ENCODE results near the gene TRABD. TPM values are rescaled to one million over a fixed set of nuclear protein-coding genes. Genes with fewer than 3 reads are reported as not detected.
A peak's percentile ranks its signal among the peaks of the same experiment; 100 is the strongest.

TRABD gene
- polyA plus RNA-seq, 1 of the 3 experiments (the other 2 are of a cell fraction), result 50.6 TPM

- TF ChIP-seq, protein P1, sequence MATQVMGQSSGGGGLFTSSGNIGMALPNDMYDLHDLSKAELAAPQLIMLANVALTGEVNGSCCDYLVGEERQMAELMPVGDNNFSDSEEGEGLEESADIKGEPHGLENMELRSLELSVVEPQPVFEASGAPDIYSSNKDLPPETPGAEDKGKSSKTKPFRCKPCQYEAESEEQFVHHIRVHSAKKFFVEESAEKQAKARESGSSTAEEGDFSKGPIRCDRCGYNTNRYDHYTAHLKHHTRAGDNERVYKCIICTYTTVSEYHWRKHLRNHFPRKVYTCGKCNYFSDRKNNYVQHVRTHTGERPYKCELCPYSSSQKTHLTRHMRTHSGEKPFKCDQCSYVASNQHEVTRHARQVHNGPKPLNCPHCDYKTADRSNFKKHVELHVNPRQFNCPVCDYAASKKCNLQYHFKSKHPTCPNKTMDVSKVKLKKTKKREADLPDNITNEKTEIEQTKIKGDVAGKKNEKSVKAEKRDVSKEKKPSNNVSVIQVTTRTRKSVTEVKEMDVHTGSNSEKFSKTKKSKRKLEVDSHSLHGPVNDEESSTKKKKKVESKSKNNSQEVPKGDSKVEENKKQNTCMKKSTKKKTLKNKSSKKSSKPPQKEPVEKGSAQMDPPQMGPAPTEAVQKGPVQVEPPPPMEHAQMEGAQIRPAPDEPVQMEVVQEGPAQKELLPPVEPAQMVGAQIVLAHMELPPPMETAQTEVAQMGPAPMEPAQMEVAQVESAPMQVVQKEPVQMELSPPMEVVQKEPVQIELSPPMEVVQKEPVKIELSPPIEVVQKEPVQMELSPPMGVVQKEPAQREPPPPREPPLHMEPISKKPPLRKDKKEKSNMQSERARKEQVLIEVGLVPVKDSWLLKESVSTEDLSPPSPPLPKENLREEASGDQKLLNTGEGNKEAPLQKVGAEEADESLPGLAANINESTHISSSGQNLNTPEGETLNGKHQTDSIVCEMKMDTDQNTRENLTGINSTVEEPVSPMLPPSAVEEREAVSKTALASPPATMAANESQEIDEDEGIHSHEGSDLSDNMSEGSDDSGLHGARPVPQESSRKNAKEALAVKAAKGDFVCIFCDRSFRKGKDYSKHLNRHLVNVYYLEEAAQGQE (IDR thresholded peaks at IDR 0.05; ENCODE audit: low read depth, low read length), result no peak
- TF ChIP-seq EP300 (IDR thresholded peaks at IDR 0.05; ENCODE audit: borderline replicate concordance in 1 of 2, low read depth in 1 of 2, low read length in 1 of 2) (no peak), SMC3 (IDR thresholded peaks at IDR 0.05; ENCODE audit: low read depth, low read length) (no peak), RAD21 (IDR thresholded peaks at IDR 0.05; ENCODE audit: low read length) (peak; percentile 26; the same call in 1 of the 2 replicates), TAF1 (IDR thresholded peaks at IDR 0.05; ENCODE audit: borderline replicate concordance, low read depth, low read length) (no peak)
- TF ChIP-seq, protein P2, sequence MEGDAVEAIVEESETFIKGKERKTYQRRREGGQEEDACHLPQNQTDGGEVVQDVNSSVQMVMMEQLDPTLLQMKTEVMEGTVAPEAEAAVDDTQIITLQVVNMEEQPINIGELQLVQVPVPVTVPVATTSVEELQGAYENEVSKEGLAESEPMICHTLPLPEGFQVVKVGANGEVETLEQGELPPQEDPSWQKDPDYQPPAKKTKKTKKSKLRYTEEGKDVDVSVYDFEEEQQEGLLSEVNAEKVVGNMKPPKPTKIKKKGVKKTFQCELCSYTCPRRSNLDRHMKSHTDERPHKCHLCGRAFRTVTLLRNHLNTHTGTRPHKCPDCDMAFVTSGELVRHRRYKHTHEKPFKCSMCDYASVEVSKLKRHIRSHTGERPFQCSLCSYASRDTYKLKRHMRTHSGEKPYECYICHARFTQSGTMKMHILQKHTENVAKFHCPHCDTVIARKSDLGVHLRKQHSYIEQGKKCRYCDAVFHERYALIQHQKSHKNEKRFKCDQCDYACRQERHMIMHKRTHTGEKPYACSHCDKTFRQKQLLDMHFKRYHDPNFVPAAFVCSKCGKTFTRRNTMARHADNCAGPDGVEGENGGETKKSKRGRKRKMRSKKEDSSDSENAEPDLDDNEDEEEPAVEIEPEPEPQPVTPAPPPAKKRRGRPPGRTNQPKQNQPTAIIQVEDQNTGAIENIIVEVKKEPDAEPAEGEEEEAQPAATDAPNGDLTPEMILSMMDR (IDR thresholded peaks at IDR 0.05), result no peak
- Histone ChIP-seq H3F3A (replicated peaks; ENCODE audit: insufficient read depth) (no peaks in the 10 kb centered on the region), H3K36me3 (replicated peaks in 1 of 2; ENCODE audit: control insufficient read depth in 1 of 2, insufficient read depth in 2 of 2, low read length in 1 of 2) (peaks cover 0 to 3% of the 10 kb centered on the region in 2 experiments), H3K9me3 (no peaks in the 10 kb centered on the region), H3K79me2 (ENCODE audit: insufficient read depth) (no peaks in the 10 kb centered on the region), H2AFZ (ENCODE audit: low read depth) (no peak overlapping the region), H3K9ac (no peak overlapping the region), H3K27me3 (ENCODE audit: insufficient read depth) (no peaks in the 10 kb centered on the region), H3K27ac (ENCODE audit: low read depth in 2 of 2, low read length in 1 of 2) (no peak overlapping the region), H3K4me1 (ENCODE audit: control insufficient read depth in 1 of 2, insufficient read depth in 2 of 2, low read depth in 1 of 2, low read length in 1 of 2) (peaks cover 0 to 13% of the 10 kb centered on the region in 2 experiments; a peak in 1 of 4 replicates), H3K9me2 (no peaks in the 10 kb centered on the region), H3K4me3 (ENCODE audit: low read depth in 2 of 2, low read length in 1 of 2) (no peak overlapping the region), H3K4me2 (no peak overlapping the region), H4K20me1 (ENCODE audit: insufficient read depth) (no peaks in the 10 kb centered on the region)
- WGBS (ENCODE audit: low lambda C conversion rate), result 62% methylated on average over 11 of the region's 11 CpGs
- ChIA-PET CTCF (interaction anchor here (0.7 to 2.6 kb wide), 9 partner anchors 8 to 211 kb away, joined by 3 to 10 read pairs (median 3); no protein-coding TSS in a partner anchor), POLR2A (no interaction called here)
- peak; percentile 54 for DNase-seq
These were observed 43.8 kb upstream of the TRABD start for GRCh38 chr22:50141891-50142363.

- Histone ChIP-seq H3K27me3 (ENCODE audit: insufficient read depth) (no peaks in the 10 kb centered on the region), H3K4me2 (no peak overlapping the region), H4K20me1 (ENCODE audit: insufficient read depth) (no peaks in the 10 kb centered on the region), H3K9me2 (no peaks in the 10 kb centered on the region), H3F3A (replicated peaks; ENCODE audit: insufficient read depth) (no peaks in the 10 kb centered on the region), H3K9ac (no peak overlapping the region), H3K4me1 (ENCODE audit: control insufficient read depth in 1 of 2, insufficient read depth in 2 of 2, low read depth in 1 of 2, low read length in 1 of 2) (peaks cover 0 to 14% of the 10 kb centered on the region in 2 experiments; a peak in 1 of 4 replicates), H3K9me3 (no peaks in the 10 kb centered on the region), H3K36me3 (replicated peaks in 1 of 2; ENCODE audit: control insufficient read depth in 1 of 2, insufficient read depth in 2 of 2, low read length in 1 of 2) (peaks cover 0 to 3% of the 10 kb centered on the region in 2 experiments), H3K4me3 (ENCODE audit: low read depth in 2 of 2, low read length in 1 of 2) (no peak overlapping the region), H2AFZ (ENCODE audit: low read depth) (no peak overlapping the region), H3K79me2 (ENCODE audit: insufficient read depth) (no peaks in the 10 kb centered on the region), H3K27ac (ENCODE audit: low read depth in 2 of 2, low read length in 1 of 2) (no peak overlapping the region)
- no peak for DNase-seq
- 90% methylated on average over 7 of the region's 7 CpGs for WGBS (ENCODE audit: low lambda C conversion rate)
- POLR2A ChIA-PET, result no interaction called here
- CTCF ChIA-PET, result interaction anchor here (1.1 to 2.6 kb wide), 6 partner anchors 9 to 213 kb away, joined by 3 to 10 read pairs (median 4); no protein-coding TSS in a partner anchor
- no peak for TF ChIP-seq GATA2 (CRISPR knock-in tag; IDR thresholded peaks at IDR 0.05)
- TF ChIP-seq MAX (IDR thresholded peaks at IDR 0.05; ENCODE audit: low read depth), result no peak
These were observed 42.6 kb upstream of the TRABD start for GRCh38 chr22:50143096-50143495.

All from SK-N-SH (cell line).